ENCODE measurements around the gene TMEM147. TPM values are rescaled to one million over a fixed set of nuclear protein-coding genes. Genes with fewer than 3 reads are reported as not detected.

The TMEM147 gene
- total and polyA plus RNA-seq, 3 donors from 2014 or later = 125 to 146 (median 125) TPM

DNA sequence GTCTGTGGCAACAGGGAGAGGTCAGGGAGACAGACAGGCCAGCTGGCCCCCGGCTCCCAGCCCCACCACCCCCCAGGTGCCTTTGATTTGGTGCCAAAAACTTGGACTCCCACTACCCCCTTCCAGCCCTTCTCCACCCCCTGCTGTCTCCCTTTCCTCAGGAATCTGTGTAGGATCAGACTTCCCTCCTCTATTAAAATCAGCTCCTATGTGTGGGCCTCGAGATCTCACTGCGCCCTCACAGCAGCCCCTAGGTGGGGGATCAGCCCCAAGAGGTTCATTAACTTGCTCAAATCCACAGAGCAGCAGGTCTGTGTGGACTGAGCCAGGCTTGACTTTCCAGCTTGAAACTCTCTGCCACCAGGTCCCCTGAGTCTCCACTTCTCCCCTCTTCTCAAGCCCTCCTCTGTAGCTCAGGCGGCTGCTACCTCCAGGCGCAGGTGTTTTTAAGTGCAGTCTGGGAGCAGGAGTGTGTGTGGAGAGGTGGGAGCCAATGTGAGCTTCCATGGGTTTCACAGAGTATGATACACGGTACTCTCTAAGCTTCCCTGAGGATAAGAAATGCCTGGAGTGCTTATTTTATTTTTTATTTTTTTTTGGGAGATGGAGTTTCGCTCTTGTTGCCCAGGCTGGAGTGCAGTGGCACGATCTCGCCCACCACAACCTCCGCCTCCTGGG, 10.5 kb upstream of the TMEM147 start:
- WGBS, 2 donors = 68 to 86% methylated on average over 7 to 10 of the region's 10 CpGs
- Histone ChIP-seq H3K4me3 (no peak overlapping the region), H3K27me3 (no peaks in the 10 kb centered on the region), H3K36me3 (ENCODE audit: low read depth, missing control alignments) (no peaks in the 10 kb centered on the region), H3K4me1 (no peaks in the 10 kb centered on the region), H3K9me3 (no peaks in the 10 kb centered on the region), H3K27ac (no peak overlapping the region)
- DNase-seq = no peak
- TF ChIP-seq POLR2A (IDR thresholded peaks at IDR 0.05) = no peak
- TF ChIP-seq, protein P1, sequence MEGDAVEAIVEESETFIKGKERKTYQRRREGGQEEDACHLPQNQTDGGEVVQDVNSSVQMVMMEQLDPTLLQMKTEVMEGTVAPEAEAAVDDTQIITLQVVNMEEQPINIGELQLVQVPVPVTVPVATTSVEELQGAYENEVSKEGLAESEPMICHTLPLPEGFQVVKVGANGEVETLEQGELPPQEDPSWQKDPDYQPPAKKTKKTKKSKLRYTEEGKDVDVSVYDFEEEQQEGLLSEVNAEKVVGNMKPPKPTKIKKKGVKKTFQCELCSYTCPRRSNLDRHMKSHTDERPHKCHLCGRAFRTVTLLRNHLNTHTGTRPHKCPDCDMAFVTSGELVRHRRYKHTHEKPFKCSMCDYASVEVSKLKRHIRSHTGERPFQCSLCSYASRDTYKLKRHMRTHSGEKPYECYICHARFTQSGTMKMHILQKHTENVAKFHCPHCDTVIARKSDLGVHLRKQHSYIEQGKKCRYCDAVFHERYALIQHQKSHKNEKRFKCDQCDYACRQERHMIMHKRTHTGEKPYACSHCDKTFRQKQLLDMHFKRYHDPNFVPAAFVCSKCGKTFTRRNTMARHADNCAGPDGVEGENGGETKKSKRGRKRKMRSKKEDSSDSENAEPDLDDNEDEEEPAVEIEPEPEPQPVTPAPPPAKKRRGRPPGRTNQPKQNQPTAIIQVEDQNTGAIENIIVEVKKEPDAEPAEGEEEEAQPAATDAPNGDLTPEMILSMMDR (IDR thresholded peaks at IDR 0.05) = no peak
- intact Hi-C loops (cut with DNase I; ENCODE audit: low total_unique reads) = no loop called here

DNA sequence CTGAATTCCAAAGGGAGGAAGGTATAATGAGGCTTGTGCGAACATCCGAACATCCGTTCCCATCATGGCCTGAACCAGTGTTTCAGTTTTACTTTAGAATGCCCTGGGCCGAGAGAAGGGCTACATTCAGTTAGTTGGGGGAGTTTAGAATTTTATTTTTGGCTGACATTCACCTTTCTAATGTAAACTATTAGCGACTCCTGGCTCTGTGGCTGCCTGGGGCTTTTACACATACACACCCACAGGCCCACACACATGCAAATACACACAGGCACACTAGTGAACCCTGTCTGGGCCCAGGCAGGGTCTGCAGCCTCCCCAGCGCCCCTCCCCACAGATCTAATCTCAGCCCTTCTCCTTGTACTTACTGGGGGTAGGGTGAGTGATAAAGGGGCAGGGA, 6.1 kb upstream of the TMEM147 start:
- WGBS, 2 donors = 72 to 74% methylated on average over 6 of the region's 6 CpGs

DNA sequence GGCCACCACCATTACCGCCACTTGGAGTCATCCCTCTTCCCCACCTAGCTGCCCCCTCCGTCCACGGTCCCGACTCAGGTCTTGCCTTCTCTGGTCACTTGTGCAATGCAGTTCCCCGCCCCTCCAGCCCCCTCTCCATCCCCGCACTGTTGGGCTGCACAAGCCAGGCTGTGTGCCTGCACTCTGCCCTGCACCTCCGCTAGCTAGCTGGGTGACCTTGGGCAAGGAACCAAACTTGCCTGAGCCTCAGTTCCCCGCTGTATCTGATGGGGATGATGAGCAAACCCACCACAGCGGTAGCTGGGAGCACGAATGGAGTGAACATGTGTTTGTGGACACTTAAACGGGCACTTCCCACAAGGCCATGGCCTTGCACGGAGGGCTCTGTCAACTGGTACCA, 5.6 kb upstream of the TMEM147 start:
- no peak for DNase-seq
- Histone ChIP-seq H3K27me3 (no peaks in the 10 kb centered on the region), H3K36me3 (ENCODE audit: low read depth, missing control alignments) (no peaks in the 10 kb centered on the region), H3K4me3 (no peak overlapping the region), H3K4me1 (peaks cover 5% of the 10 kb centered on the region), H3K9me3 (no peaks in the 10 kb centered on the region), H3K27ac (no peak overlapping the region)
- 77 to 85% methylated on average over 9 to 12 of the region's 12 CpGs for WGBS, 2 donors
- TF ChIP-seq, protein P1 (IDR thresholded peaks at IDR 0.05) = no peak
- no peak for TF ChIP-seq POLR2A (IDR thresholded peaks at IDR 0.05)
- intact Hi-C loops (cut with DNase I; ENCODE audit: low total_unique reads) = loop anchor here (10.0 kb wide), 2 partner anchors 105 to 175 kb away; partner anchors contain the start of genes COX6B1, ETV2 and KMT2B

More for the DNA sequence above, 6.1 kb upstream of the TMEM147 start:
- H3K27me3 ChIP-seq = no peaks in the 10 kb centered on the region
- TF ChIP-seq, protein P1 (IDR thresholded peaks at IDR 0.05) = no peak
- no peak for TF ChIP-seq POLR2A (IDR thresholded peaks at IDR 0.05)
- intact Hi-C loops (cut with DNase I; ENCODE audit: low total_unique reads) = no loop called here
- no peak for DNase-seq
- no peak overlapping the region for H3K4me3 ChIP-seq
- peaks cover under 1% of the 10 kb centered on the region for H3K4me1 ChIP-seq
- H3K9me3 ChIP-seq = no peaks in the 10 kb centered on the region
- no peaks in the 10 kb centered on the region for H3K36me3 ChIP-seq (ENCODE audit: low read depth, missing control alignments)
- H3K27ac ChIP-seq = no peak overlapping the region

DNA sequence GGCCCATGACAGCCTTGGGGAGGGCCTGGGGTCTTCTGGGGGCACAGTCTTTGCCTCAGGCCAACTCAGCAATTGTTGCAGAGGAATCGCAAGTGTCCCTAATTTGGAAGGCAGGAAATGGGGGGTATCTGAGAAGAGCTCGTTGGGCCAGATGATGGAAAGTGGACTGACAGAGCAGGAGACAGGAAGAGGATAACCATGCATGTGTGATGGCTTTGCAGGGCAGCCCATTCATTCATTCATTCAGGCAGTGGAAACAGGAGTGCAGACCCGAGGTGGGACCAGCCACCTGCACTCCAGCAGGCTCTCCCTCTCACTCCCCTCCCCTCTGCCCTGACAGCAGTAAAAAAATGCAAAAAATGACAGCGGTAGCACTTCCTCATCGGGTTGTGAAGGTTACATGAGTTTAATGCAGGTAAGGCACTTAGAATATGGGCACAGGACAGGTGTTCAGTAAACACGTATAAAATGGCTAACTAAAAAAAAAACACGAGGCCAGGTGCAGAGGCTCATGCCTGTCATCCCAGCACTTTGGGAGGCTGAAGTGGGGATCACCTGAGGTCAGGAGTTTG, 5.0 kb upstream of the TMEM147 start:
- WGBS, 2 donors = 80 to 89% methylated on average over 6 to 7 of the region's 7 CpGs
- TF ChIP-seq, protein P1 (IDR thresholded peaks at IDR 0.05) = no peak
- no peak for TF ChIP-seq POLR2A (IDR thresholded peaks at IDR 0.05)
- DNase-seq = no peak
- peaks cover 5% of the 10 kb centered on the region for H3K4me1 ChIP-seq
- H3K36me3 ChIP-seq (ENCODE audit: low read depth, missing control alignments) = no peaks in the 10 kb centered on the region
- no peaks in the 10 kb centered on the region for H3K27me3 ChIP-seq
- H3K9me3 ChIP-seq = no peaks in the 10 kb centered on the region
- H3K27ac ChIP-seq = no peak overlapping the region
- H3K4me3 ChIP-seq = no peak overlapping the region
- intact Hi-C loops (cut with DNase I; ENCODE audit: low total_unique reads) = loop anchor here (10.0 kb wide), 2 partner anchors 104 to 174 kb away; partner anchors contain the start of genes COX6B1, ETV2 and KMT2B

Measured in testis (tissue), 3 donors.